Erythroblast (primary cell): ENCODE data around the gene DIAPH2.

Experiments
- GATA1 ChIP-seq: IDR thresholded peaks from 2 replicates; pipeline ENCODE4 v1.6.1; 2011; ENCODE audit warnings: low read depth, mild to moderate bottlenecking, control low read depth, low read length, moderate library complexity
- POLR2A ChIP-seq: IDR thresholded peaks from 2 replicates; pipeline ENCODE4 v1.6.1; 2011; ENCODE audit warnings: mild to moderate bottlenecking, low read length

DNA sequence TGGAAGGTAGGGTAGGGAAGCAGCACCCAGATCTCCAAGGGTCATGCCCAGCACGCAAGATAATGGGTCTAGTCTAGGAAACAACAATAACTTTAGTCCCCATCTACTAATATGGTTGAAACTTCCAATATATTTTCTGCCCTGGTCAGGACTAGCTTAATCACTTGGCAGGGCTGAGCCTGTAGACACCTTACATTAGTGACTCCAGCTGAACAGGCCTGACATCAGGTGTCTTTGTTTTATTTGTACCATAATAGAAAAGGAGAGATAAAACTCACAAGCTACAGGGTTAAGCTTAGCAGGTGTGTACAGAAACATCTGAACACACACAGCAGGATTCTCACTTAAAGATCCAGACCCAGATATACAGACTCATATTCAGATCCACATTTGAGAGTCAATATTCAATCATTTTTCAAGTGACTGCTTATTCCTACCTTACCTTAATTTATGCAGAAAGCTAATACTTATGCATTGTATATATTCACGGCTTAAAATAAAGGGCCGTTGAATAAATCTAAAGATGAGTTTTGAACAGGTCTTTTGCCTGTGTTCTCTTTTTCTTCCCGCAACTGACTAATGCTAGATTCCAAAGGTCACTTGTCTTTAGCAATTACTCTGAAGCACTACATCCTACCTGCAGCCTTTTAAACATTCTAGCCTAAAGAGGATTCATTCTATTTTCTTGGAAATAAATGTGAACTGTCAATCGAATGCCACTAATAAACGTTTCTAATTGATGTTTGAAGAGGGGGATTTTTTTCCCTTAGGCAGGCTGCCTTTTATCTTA lies 944.4 kb downstream of the DIAPH2 start:
- TF ChIP-seq POLR2A (no peak), GATA1 (no peak)
